OCI-LY1 (cell line): ENCODE data around the gene CHAF1A.

Experiments used
- EZH2 ChIP-seq: fragments of 200-600 bp; sonication (generic), shearing (Covaris generic); IDR thresholded peaks from 2 replicates; pipeline ENCODE4 v1.8.0; 2017; ENCODE audit warnings: borderline replicate concordance, mixed run types, mild to moderate bottlenecking, antibody characterized with exemption, low read length, moderate library complexity, mixed read lengths
- TF ChIP-seq, protein P1 (sequence below): fragments of 200-600 bp; sonication (generic), shearing (Covaris generic); IDR thresholded peaks from 2 replicates; pipeline ENCODE4 v1.5.1; 2017; ENCODE audit warnings: mild to moderate bottlenecking, antibody characterized with exemption, low read length, moderate library complexity, mixed read lengths

DNA sequence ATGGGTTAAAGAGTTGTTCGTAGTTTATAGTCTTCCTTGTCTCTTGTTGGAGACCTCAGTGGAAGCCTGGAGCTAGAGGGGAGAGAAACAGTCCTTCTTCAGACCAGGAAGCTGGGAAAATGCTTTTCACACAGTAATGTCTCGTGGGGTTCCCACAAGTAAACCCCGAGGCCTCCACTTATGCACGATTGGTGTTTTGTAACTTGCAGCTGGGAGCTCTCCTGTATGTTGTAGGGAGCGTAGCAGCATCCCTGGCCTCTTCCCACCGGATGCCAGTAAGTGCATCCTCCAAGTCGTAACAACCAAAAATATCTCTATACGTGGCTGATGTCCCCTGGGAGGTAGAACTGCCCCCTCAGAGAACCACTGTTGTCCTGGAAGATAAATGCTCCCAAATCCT lies 3.5 kb downstream of the CHAF1A start:
- TF ChIP-seq, protein P1, sequence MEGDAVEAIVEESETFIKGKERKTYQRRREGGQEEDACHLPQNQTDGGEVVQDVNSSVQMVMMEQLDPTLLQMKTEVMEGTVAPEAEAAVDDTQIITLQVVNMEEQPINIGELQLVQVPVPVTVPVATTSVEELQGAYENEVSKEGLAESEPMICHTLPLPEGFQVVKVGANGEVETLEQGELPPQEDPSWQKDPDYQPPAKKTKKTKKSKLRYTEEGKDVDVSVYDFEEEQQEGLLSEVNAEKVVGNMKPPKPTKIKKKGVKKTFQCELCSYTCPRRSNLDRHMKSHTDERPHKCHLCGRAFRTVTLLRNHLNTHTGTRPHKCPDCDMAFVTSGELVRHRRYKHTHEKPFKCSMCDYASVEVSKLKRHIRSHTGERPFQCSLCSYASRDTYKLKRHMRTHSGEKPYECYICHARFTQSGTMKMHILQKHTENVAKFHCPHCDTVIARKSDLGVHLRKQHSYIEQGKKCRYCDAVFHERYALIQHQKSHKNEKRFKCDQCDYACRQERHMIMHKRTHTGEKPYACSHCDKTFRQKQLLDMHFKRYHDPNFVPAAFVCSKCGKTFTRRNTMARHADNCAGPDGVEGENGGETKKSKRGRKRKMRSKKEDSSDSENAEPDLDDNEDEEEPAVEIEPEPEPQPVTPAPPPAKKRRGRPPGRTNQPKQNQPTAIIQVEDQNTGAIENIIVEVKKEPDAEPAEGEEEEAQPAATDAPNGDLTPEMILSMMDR = no peak
- no peak for TF ChIP-seq EZH2
